Measurements from ENCODE around the gene SLC1A6.

DNA sequence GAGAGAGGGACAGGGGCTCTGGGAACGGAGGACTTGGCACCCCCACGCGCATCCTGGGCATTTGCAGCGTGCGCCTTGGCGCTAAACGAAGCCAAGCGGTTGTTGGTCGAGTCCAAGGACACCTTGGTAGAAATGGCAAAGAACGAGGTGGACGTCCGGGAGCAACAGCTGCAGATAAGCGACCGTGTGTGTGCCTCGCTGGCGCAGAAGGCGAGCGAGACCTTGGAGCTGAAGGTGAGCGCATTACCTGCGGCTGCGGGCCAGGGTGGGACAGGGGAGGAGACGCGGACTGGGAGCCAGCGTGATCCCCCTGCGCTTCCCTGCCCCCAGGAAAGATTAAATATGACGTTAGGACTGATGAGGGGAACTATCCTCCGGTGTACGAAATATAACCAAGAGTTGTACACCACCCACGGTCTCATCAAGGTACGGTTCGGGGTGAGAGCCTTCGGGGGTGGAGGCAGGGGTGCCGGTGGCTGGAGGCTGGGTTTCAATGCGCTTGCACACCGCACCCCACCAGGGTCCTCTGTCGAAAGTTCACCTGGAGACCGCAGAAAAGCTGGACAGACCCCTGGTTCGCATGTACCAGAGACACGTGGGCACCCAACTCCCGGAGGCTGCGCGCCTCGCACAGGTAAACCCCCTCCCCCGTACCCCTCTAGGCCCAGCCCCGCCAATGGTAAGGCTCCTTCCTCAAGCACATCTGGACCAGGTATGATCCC, 41.8 kb upstream of the SLC1A6 start:
- TF ChIP-seq, protein P1, sequence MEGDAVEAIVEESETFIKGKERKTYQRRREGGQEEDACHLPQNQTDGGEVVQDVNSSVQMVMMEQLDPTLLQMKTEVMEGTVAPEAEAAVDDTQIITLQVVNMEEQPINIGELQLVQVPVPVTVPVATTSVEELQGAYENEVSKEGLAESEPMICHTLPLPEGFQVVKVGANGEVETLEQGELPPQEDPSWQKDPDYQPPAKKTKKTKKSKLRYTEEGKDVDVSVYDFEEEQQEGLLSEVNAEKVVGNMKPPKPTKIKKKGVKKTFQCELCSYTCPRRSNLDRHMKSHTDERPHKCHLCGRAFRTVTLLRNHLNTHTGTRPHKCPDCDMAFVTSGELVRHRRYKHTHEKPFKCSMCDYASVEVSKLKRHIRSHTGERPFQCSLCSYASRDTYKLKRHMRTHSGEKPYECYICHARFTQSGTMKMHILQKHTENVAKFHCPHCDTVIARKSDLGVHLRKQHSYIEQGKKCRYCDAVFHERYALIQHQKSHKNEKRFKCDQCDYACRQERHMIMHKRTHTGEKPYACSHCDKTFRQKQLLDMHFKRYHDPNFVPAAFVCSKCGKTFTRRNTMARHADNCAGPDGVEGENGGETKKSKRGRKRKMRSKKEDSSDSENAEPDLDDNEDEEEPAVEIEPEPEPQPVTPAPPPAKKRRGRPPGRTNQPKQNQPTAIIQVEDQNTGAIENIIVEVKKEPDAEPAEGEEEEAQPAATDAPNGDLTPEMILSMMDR (IDR thresholded peaks at IDR 0.05), result no peak
- TF ChIP-seq POLR2A (IDR thresholded peaks at IDR 0.05) (no peak), POLR2AphosphoS5 (IDR thresholded peaks at IDR 0.05) (no peak)
